ENCODE data around the gene CLCN6. TPM values are rescaled to one million over a fixed set of nuclear protein-coding genes. Genes with fewer than 3 reads are reported as not detected.

CLCN6 gene
- total and polyA plus RNA-seq, 2 of the 13 experiments (the other 11 are each of a cell fraction or from before 2014, with no cell fraction given): 14.9 to 19.3 TPM

DNA sequence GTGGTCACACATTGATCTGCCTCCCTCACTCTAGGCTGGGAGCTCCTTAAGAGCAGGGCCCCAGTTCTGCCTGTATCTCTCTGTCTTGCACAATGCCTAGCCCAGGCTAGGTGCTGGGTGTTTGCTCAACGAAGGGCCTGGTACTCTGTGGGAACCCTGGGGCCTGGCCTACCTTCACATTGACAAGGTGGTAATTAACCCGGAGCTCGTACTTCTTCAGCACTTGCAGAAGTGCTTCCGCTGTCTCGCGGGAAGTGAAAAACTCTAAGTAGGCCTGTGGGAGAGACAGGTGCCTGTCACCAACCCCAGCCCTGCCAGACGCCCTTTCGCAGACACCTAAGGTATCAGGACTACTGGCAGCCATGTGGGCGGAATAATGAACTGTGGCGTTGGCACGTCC lies 13.9 kb upstream of the CLCN6 start:
- intact Hi-C loops (cut with micrococcal nuclease; ENCODE audit: unreplicated experiment) (no loop called here), in situ Hi-C loops (cut with HindIII; ENCODE audit: extremely low pct_ligation_motif_present, low pct_unique_long_range_greater_than_20kb) (no loop called here)
- H3K4me1 ChIP-seq (ENCODE audit: insufficient read depth, low read length): peaks cover 8% of the 10 kb centered on the region
- H4K20me1 ChIP-seq (ENCODE audit: insufficient read depth, low read length): no peaks in the 10 kb centered on the region
- H3K27ac ChIP-seq (ENCODE audit: extremely low read length, insufficient read depth, low read length): no peak overlapping the region
- TF ChIP-seq CEBPB (IDR thresholded peaks at IDR 0.05; ENCODE audit: borderline replicate concordance, low read depth, low read length) (peak; percentile 20; the same call in 1 of the 2 replicates), ZNF224 (CRISPR knock-in tag; IDR thresholded peaks at IDR 0.05) (no peak)
- H3K9me3 ChIP-seq (ENCODE audit: low read length): no peaks in the 10 kb centered on the region
- BruUV-seq (replicated peaks): no TSS peak
- WGBS (ENCODE audit: low lambda C conversion rate): 85% methylated on average over 11 of the region's 11 CpGs
- no peaks in the 10 kb centered on the region for H3K79me2 ChIP-seq (ENCODE audit: insufficient read depth, low read length)
- H3K36me3 ChIP-seq (replicated peaks in 1 of 2; ENCODE audit: control insufficient read depth in 1 of 2, insufficient read depth in 2 of 2, low read length in 2 of 2): 0 out of 5 replicates have a peak, but pooled peaks cover 4 to 6% of the 10 kb centered on the region in 2 experiments
- H3K4me2 ChIP-seq (ENCODE audit: low read depth, low read length): no peak overlapping the region
- H3K27me3 ChIP-seq (ENCODE audit: control insufficient read depth in 1 of 2, insufficient read depth in 2 of 2, low read length in 2 of 2): no peaks in the 10 kb centered on the region
- H2AFZ ChIP-seq (ENCODE audit: low read length): no peak overlapping the region
- H3K4me3 ChIP-seq (replicated peaks in 1 of 3; ENCODE audit: insufficient read depth in 1 of 3, low read depth in 2 of 3, low read length in 3 of 3): no peak overlapping the region
- DNase-seq (ENCODE audit: low spot score) (no peak), FAIRE-seq (no peak), ATAC-seq (no peak)
- ChIA-PET CTCF (ENCODE audit: low intra/inter-chr PET ratio, low total read pairs) (no interaction called here), POLR2A (no interaction called here)
- no peak overlapping the region for H3K9ac ChIP-seq (ENCODE audit: insufficient read depth, low read depth, low read length)

GRCh38 chr1:11793819-11794218 lies 12.2 kb upstream of the CLCN6 start:
- intact Hi-C loops (cut with micrococcal nuclease; ENCODE audit: unreplicated experiment): no loop called here
- BruUV-seq (replicated peaks): no TSS peak
- H3K9ac ChIP-seq (ENCODE audit: insufficient read depth, low read depth, low read length): no peak overlapping the region
- ChIA-PET CTCF (ENCODE audit: low intra/inter-chr PET ratio, low total read pairs) (no interaction called here), POLR2A (interaction anchor here (0.8 to 1.9 kb wide), 3 partner anchors 9 to 59 kb away, joined by 3 to 6 read pairs (median 3); partner anchors contain the start of genes CLCN6 and MTHFR)
- H3K4me2 ChIP-seq (ENCODE audit: low read depth, low read length): no peak overlapping the region
- no peak for TF ChIP-seq RBFOX2 (IDR thresholded peaks at IDR 0.05; ENCODE audit: low read depth, low read length)
- no peak for ATAC-seq
- no peak for DNase-seq (ENCODE audit: low spot score)
- no peaks in the 10 kb centered on the region for H3K4me1 ChIP-seq (ENCODE audit: insufficient read depth, low read length)
- no peaks in the 10 kb centered on the region for H3K9me3 ChIP-seq (ENCODE audit: low read length)
- 0 out of 5 replicates have a peak, but pooled peaks cover 4 to 6% of the 10 kb centered on the region in 2 experiments for H3K36me3 ChIP-seq (replicated peaks in 1 of 2; ENCODE audit: control insufficient read depth in 1 of 2, insufficient read depth in 2 of 2, low read length in 2 of 2)
- no peak overlapping the region for H3K27ac ChIP-seq (ENCODE audit: extremely low read length, insufficient read depth, low read length)
- no peak overlapping the region for H2AFZ ChIP-seq (ENCODE audit: low read length)
- no peak overlapping the region for H3K4me3 ChIP-seq (replicated peaks in 1 of 3; ENCODE audit: insufficient read depth in 1 of 3, low read depth in 2 of 3, low read length in 3 of 3)
- WGBS (ENCODE audit: low lambda C conversion rate): 92% methylated on average over 13 of the region's 15 CpGs
- in situ Hi-C loops (cut with HindIII; ENCODE audit: extremely low pct_ligation_motif_present, low pct_unique_long_range_greater_than_20kb): no loop called here
- no peaks in the 10 kb centered on the region for H4K20me1 ChIP-seq (ENCODE audit: insufficient read depth, low read length)
- no peaks in the 10 kb centered on the region for H3K27me3 ChIP-seq (ENCODE audit: control insufficient read depth in 1 of 2, insufficient read depth in 2 of 2, low read length in 2 of 2)
- no peak for FAIRE-seq
- no peaks in the 10 kb centered on the region for H3K79me2 ChIP-seq (ENCODE audit: insufficient read depth, low read length)

All from HepG2 (cell line).